Measurements from ENCODE around the gene PTPRT.

The PTPRT gene

DNA sequence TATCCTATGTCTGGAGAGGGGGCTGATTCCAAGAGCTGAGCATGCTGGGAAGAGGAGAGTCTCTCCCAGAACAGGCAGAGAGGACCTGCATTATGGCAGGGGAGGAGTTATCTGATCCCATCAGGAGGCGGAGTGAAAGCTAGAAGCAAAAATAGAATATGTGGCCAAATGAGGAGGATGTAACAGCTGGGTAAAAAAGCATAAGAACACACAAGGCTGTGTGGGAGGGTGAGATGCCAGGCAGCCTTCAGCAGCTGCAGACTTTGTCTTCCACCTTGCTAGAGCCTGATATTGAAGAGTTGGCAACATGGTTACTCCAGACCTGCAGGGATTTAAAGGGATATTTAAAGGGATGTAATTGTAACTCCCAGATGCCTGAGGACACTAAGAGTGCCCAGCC, 167.1 kb downstream of the PTPRT start:
- no peak for DNase-seq (ENCODE audit: low read depth)

DNA sequence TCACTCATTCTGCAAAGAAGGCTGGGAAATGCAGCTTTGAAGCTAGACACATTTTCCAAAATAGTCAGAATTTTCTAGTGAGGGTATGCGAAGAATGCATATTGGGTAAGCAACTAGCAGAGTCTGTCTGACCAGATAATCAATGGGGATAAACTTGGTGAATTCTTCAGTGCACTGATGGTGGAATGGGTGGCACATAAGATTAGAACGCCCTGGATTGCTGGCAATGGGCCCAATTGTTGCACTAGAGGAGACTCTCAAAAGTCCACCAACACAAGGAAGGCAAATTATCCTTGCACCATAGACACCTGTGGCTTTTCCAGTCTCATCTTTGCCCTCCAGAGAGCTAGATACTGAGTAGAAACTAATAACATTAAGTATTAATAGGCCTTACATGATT, 167.6 kb downstream of the PTPRT start:
- DNase-seq (ENCODE audit: low read depth): no peak

DNA sequence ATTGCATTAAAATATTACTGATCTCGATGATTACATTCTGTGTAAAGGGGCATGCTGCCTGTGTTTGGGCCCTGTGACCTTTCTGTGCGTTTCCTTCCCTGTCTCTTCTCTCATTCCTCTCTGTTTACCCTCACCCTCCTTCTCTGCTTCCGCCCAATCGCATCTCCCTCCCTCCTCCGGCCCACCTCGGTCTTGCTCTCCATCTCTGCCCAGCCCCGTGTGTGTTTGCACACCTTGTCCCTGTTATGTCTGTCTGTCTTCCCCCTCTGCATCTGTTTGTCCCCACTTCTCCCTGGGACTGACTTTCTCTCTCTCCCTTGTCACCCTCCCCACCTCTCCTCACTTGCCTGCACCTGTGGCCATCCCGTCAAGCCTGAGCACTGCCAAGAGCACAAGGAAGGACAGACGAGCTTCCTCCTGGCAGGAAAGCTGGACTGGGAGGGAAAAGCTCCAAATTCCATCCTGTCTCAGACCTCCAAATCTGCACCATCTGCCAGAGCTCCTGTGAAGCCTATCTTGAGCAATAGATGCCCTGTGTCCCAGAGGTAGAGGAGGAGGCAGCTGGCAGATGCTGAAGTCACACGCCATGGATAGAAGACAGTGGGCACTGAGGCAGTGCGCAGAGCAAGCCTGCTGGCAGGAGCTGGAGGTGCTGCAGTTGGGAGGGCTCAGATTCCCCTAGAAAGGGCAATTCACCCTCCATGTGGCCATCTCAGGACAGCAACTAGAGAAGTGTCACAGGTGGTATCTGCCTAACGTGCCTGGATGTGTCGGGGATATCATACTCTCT, 172.3 kb downstream of the PTPRT start:
- DNase-seq (ENCODE audit: low read depth): no peak

DNA sequence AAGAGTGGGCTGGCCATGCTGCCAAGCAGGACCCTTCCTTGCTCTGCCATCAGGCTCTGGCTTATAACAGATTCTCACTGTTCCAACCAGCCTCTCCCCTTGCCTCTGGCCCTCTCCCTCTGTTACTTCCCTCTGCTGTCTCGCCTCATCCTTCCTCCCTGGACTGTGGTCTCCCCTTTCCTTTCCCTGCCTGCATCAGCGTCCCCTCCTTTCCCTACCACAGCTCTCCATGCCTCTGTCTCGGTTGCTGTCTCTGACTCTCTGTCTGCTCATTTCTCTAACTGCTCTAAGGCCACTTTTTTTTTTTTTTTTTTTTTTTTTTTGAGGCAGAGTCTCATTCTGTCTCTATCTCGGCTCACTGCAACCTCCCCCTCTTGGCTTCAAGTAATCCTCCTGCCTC, 173.4 kb downstream of the PTPRT start:
- DNase-seq (ENCODE audit: low read depth): no peak

DNA sequence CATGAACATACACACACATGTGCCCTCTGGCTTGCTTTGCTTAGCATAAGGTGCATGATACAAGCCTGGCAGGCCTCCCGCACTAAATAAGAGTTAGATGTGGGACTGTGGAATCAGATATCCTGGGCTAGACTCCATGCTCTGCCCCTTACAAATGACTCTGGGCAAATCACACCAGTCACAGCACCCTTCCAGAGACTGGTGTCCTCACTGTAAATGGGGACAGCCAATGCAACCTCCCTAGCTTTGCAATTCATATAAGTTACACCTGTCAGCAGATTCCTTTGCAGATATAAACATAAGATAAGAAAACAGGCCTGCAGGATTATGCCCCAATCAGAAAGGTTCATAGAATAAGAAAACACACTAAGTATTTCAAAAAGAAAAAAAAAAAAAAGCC, 174.1 kb downstream of the PTPRT start:
- no peak for DNase-seq (ENCODE audit: low read depth)

DNA sequence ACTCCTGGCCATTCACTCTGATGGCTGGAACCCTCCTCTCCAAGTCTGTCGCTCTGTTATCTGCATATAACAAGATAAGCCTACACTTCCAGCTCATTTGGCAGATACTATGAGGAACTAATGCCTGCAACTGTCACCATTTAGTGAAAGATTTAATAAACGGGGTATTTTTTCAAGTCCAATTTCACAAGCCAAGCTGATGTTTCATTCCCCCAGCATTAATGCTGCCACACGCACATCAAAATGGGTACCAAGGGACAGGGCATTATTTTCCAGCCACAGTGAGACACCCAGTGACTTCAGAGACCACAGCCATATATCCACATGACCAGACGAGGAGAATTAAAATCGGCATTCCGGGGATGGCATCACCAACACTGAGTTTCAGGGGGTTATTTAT, 175.5 kb downstream of the PTPRT start:
- no peak for DNase-seq (ENCODE audit: low read depth)

DNA sequence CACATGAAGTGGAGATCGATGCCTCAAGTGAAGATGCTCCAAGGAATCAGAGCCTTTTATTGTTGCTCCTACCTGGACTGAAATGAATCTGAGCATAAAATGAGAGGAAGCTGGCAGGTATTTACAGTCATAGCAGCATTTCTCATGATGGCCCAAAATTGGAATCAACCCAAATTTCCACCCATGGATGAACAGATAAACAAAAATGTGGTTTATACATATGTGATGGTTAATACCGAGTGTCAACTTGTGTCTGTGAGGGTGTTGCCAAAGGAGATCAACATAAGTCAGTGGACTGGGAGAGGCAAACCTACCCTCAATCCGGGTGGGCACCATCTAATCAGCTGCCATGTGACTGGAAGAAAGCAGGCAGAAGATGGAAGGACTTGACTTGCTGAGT, 178.2 kb downstream of the PTPRT start:
- DNase-seq (ENCODE audit: low read depth): no peak

DNA sequence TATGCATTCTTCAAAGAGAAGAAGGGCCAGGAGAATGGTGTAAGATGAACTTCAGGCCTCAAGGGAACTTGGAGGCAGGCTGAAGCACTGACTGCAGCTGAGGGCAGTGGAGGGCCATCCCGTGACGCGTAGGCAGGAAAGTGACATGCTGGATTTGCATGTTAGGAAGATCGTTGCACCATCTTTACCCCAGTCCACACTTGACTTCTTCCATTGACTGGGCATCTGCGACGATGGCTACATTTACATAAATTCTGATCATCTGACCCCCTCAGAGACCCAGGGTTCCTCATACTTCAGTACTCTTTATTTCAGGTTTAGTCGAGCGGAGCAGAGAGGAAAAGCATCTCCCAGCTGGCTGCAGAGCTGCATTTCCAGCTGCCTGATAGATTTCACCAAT, 180.2 kb downstream of the PTPRT start:
- no peak for DNase-seq (ENCODE audit: low read depth)

DNA sequence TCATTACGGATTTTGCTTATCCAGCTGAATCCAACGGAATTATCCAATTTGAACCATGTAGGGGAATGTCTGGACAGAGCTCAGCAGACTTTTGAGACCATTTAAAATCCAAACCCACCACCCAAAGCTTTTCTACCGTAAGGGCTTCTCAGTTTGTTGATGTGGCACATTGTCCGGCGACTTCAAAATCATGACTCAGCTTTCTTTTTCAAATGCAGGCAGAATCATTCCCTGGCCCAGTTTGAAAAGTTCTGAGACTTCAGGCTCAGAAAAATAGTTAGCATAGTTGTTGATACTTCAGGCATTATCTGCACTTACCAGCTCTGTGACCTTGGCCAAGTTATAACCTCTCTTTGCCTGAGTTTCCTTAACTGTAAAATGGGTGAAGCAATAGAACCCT, 182.2 kb downstream of the PTPRT start:
- DNase-seq (ENCODE audit: low read depth): no peak

DNA sequence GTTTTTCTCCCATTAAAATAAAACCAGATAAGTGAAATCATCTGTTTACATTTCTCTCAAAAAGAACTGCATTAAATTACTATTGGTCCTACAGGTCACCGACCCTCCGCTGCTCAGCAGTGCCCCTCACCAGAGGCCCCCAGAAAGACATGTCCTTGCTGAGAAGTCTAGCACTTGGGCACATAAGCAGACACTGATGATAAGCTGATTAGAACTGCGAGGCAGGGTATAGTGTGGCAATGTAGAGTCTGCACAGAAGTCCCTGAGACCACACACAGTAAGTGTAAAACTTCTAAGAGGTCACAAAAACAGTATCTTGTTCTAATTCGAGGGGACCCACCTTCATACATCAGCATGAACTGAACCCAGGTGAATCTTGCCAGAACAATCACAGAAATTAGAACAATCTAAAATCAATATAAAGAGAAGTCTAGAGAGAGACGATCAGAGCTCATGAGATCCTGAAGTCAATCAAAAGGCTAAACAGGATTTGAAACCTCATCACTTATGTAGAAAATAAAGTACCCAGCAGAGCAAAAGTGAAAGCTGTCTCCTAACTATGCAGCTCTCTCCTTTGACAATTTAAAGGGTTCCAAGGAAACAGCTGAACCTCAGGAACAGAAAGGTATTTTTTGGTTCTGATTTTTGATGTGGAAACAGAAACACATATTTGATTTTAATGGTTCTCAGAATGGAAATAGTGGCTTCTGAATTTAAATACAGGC, 182.9 kb downstream of the PTPRT start:
- no peak for DNase-seq (ENCODE audit: low read depth)

DNA sequence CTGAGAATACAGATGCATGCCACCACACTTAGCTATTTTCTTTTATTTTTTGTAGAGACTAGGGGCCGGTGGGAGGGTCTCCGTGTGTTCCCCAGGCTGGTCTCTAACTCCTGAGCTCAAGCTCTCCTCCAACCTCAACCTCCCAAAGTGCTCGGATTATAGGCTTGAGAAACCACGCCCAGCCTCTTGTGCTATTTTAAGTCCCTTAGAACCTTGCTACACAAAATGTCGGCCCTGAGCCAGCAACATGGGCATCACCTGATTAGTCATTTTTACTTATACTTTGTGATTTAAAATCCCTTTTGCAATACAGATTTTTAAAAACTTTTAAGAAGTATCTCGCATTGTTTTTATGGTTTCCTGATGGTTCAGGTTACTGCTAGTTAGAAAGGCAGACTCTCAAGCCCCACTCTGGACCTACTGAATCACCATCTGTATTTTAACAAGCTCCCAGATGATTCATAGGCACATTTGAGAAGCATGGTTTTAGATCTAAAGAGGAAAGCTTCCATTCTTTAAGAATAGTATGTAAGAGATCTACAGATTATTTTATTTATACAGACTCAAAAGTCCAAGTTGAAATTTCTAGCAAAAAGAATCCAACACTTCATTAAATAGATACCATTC, 186.3 kb downstream of the PTPRT start:
- no peak for DNase-seq (ENCODE audit: low read depth)

DNA sequence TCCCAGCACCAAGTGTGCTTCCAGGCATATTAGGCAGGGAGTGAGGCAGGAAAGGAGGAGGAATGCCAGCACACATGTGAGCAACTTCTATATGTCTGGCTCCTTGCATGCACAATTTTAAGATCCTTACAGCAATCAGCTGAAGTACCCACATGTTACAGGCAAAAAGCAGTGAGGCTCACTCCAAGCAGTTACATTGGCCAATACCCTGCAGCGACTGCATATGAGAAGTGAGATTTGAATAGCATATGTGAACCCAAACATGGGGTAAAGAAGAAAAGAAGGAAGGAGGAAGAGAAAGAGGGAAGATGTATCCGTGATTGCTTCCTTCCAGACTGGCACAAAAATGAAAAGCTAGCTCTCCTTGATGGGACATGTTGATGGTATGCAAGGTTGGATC, 193.6 kb downstream of the PTPRT start:
- no peak for DNase-seq (ENCODE audit: low read depth)

DNA sequence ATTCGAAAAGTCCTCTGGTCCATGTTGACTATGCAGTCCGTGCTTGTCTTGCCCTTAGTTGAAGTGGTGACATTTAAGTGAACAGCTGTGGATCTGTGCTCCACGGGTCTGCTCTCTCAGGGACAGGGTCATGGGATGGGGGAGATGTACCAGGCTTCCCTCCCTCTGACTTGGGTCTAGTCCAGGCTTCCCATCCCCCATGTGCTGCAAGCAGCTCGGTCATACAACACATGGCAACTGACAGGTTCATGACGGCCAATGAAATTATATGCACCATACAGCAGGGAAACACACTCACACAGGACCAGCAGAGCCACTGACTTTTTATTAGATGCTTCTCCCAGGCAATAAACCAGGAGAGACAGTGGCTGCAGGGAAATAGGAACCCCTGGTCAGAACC, 201.4 kb downstream of the PTPRT start:
- DNase-seq (ENCODE audit: low read depth): no peak

DNA sequence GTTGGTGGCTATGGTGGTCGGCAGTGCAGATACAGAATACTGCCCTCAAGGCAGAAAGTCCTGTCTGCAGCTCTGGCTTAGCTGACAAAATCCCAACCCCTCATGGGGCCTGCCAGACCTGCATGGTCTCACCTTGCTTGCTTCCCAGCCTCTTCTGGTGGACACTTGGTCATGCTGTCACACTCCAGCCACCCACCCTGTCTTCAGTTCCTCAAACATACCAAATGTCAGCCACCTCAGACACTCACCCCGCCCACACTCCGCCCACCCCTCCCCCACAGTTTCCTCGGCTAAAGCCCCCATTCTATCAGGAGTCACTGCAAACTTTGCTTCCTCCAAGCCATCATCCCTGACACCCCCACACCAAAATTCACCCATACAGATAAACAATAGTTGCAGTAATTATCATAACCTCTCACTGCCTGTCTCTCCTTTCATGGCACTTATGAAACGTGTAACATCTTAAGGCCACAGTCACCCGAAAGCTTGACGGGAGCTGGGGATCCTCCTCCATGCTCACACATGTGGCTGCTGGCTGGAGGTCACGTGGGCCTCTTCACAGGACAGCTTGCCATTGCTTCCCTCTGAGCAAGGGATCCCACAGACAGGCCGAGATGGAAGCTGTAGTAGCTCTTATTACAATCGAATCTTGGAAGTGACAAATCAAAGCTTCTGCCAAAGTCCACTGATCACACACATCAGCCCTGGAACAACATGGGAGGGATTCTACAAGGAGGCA, 202.2 kb downstream of the PTPRT start:
- DNase-seq (ENCODE audit: low read depth): no peak

DNA sequence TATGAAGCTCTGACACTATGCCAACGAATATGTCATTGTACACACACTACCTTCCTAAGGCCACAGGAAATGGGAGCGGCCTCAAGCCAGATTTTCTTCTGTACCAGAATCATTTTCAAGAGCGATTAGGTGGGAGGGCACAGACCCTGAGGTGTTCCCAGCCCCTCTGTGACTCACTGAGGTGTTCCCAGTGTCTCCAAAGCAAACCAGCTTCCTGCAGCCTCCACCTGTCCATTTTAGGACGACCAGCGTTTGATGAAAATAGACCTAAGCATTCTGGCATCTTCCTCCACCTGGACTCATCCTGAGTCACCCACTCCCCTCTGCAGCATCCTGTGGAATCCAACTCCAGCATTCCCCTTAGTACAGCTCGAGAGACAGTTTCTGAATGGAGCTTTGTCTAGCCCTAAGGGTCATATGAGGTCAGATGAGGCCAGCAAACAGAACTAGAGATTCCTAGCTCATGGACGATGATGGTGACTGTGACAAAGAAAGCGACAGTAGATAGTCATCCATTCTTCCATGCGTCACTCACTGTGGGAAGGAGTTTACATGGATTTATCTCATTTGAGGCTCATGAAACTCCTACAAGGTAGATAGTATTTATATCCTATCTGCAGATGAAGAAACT, 203.4 kb downstream of the PTPRT start:
- DNase-seq (ENCODE audit: low read depth): no peak

DNA sequence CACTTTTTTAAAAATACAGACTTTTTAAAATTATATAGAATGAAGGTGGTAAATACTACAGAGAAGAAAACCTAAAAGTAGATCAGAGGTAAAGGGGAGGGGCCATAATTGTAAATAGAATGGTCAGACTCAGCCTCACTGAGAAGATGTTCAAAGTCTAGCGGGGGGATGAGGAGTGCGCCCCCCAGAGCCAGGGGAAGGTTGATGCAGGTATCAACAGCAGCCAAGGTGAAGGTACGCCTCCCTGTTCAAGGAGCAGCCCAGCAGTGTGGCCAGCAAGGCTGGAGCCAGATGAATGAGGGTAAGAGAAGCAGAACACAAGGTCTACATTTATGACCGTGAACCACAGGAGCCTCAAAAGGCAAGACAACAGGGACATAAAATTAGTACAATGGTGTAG, 204.1 kb downstream of the PTPRT start:
- no peak for DNase-seq (ENCODE audit: low read depth)

DNA sequence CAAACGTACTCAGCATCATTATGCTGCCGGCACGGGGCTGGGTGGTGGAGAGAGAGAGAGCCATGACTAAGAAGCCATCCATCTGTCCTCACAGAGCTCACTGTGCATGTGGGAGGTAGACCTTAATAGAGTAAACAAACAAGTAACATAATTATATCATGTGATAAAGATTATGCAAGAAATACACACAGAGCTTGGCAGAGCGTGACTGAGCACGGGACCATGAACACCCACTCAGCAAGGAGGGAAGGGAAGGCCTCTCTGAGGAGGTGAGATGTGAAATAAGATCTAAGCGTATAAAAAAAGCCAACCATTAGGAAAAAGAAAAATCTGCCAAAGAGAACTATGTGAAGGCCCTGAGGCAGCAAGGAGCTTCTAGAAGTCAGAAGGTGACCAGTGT, 207.5 kb downstream of the PTPRT start:
- no peak for DNase-seq (ENCODE audit: low read depth)

DNA sequence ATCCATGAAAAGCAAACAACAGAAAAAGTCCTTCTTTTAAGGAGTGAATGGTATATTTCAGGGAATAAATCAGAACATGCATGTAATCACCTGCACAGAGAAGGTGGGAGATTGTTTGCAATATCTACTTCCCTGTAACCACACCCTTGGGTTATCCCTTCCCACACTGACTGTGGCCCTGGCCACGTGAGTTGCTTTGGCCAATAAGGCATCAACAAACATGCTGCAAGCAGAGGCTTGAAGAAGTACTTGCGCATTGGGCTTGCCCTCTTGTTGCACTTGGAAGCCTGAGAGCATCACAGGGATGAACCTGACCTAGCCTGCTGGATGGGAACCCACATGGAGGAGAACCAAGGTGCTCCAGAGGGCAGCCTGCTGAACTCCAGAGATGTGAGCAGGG, 208.5 kb downstream of the PTPRT start:
- no peak for DNase-seq (ENCODE audit: low read depth)

DNA sequence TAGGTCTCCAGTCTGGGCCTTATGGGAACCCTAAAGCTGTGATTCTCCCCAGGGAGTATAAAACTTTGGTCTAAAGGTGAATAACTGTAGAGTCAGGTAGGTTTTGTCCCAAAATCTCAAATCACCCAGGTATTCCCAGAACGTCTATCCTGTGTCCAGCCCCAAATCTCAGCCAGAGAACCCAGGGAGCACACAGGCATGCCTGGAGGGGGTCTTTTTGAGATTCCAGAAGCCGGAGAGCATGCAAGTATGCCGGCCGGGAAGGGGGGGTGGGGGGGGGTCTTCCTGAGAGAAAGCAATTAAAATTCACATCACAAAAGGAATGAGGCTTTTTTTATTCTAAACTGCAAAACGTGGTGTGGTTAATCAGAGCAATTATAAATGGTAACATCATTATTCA, 210.0 kb downstream of the PTPRT start:
- DNase-seq (ENCODE audit: low read depth): no peak

DNA sequence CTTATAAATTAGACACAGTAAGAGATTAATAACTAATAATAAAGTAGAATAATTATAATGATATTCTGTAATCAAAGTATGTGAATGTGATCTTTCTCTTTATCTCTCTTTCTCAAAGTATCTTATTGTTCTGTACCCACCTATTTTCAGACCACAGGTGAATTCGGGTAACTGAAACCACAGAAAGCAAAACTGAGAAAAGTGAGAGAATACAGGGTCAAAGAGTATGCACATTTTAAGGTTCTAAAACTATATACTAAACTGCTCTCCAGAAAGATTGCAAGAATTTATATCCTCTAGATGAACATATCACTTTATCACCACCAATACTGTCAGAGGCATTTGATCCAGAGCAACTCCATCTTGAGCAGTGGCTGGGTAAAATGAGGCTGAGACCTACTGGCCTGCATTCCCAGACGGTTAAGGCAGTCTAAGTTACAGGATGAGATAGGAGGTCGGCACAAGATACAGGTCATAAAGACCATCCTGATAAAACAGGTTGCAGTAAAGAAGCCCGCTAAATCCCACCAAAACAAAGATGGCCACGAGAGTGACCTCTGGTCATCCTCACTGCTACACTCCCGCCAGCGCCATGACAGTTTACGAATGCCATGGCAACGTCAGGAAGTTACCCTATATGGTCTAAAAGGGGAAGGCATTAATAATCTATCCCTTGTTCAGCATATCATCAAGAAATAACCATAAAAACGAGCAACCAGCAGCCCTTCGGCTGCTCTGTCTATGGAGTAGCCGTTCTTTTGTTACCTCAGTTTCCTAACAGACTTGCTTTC, 211.3 kb downstream of the PTPRT start:
- DNase-seq (ENCODE audit: low read depth): no peak

DNA sequence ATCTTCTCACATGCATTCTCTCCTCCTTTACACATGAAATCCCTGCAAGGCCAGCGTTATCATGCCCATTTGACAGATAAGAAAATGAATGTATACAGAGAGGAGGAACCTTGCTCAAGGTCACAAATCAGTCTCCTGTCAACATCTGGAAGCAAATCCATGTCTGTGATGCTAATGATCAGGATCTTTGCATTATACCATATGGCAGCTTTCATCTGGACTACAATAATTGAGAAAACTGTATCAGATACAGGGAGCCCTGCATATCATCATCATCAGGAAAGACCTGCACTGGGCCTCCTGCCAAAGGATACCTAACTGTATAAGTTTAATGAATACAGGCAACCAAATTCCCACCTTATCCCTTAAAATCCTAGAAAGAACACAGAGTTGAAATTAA, 213.7 kb downstream of the PTPRT start:
- no peak for DNase-seq (ENCODE audit: low read depth)

Measured in EH (cell line).